ENCODE measurements around the gene TNRC18. TPM values are rescaled to one million over a fixed set of nuclear protein-coding genes. Genes with fewer than 3 reads are reported as not detected.

The TNRC18 gene
- total and polyA plus RNA-seq, 4 donors, result 42.5 to 130 (median 80.2) TPM

DNA sequence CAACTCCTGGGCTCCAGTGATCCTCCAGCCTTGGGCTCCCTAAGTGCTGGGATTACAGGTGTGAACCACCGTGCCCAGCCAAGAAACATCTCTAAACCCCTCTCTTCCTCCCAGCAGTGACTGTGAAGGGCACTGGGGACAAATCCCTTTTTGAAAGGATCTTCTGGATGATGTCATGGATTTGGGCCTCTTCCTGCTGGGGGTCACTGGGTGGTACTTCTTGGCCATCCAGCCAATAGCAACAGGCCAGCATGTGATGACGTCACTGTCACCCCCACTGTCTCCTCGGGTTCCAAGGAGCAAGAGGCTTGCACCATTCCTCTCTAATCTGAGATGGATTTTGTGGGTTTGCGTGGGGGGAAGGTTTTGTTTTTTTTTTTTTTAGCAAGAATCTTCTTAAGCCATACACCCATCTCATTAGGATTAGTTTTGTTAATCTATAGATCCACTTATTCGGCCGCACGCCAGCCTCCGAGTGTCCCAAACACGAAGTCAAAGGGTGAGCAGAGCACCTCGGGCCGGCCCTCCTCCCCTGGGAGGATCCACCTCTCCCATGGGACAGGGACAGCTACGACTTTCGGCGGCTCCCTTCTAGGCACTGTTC lies 29.4 kb upstream of the TNRC18 start:
- Histone ChIP-seq H3K36me3 (ENCODE audit: control insufficient read depth, insufficient read depth, low read length) (peaks cover 3% of the 10 kb centered on the region), H3K27me3 (ENCODE audit: control insufficient read depth, insufficient read depth, low read length) (no peaks in the 10 kb centered on the region), H3K27ac (ENCODE audit: low read depth, low read length) (no peak overlapping the region), H3K4me1 (ENCODE audit: control insufficient read depth, insufficient read depth, low read length) (peaks cover 36% of the 10 kb centered on the region), H3K4me3 (ENCODE audit: low read depth, low read length) (no peak overlapping the region), H3K9me3 (ENCODE audit: control insufficient read depth, insufficient read depth, low read length) (no peaks in the 10 kb centered on the region)
- peak in 2 of 6 donors; percentile 50 to 70 for DNase-seq (ENCODE audit: low read depth in 4 of 6, low spot score in 6 of 6)
- 53% methylated on average over 3 of the region's 14 CpGs for WGBS (ENCODE audit: insufficient coverage)

DNA sequence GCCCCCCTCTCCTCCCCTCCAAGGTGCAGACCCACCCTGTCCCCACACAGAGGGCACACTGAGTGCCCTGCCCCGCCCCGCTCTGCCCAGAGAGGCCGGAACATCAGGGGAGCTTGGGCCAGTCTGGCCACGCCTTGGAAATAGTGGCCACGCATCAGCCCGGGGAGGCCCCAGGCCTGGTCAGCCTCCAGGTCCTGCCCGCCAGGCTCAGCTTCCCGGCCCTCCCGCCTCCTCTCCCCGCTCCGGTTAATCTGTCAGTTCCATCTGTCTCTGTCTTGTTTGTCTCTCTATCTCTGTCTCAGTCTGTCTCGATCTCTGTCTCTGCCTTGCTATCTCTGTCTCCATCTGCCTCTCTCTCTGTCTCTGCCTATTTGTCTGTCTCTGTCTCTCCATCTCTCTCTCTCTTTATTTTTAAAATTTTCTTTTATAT lies 28.9 kb upstream of the TNRC18 start:
- Histone ChIP-seq H3K27ac (ENCODE audit: low read depth, low read length) (no peak overlapping the region), H3K9me3 (ENCODE audit: control insufficient read depth, insufficient read depth, low read length) (no peaks in the 10 kb centered on the region), H3K4me1 (ENCODE audit: control insufficient read depth, insufficient read depth, low read length) (peaks cover 33% of the 10 kb centered on the region), H3K4me3 (ENCODE audit: low read depth, low read length) (no peak overlapping the region), H3K27me3 (ENCODE audit: control insufficient read depth, insufficient read depth, low read length) (no peaks in the 10 kb centered on the region), H3K36me3 (ENCODE audit: control insufficient read depth, insufficient read depth, low read length) (peaks cover 6% of the 10 kb centered on the region)
- no peak for DNase-seq (ENCODE audit: low read depth in 4 of 6, low spot score in 6 of 6)
- WGBS (ENCODE audit: insufficient coverage), result 92% methylated on average over 12 of the region's 12 CpGs

DNA sequence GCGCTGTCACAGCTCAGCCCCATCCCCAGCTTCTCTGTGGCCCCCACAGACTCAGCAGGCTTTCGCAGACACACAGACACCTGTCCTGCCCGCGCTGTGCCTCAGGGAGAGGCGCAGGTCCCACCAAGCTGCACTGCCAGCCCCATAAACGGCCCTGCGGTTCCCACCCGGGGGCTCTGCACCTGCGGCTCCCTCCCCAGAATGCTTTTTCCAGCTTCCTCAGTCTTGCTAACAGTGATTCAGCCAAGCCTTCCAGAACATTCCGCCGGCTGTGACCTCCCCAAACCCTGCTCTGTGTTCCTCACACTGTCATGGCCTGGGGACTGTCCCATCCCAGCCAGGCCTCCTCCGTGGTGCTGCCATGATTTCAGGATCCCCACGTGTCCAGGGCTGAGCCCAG lies 27.8 kb upstream of the TNRC18 start:
- no peaks in the 10 kb centered on the region for H3K27me3 ChIP-seq (ENCODE audit: control insufficient read depth, insufficient read depth, low read length)
- no peak overlapping the region for H3K27ac ChIP-seq (ENCODE audit: low read depth, low read length)
- H3K36me3 ChIP-seq (ENCODE audit: control insufficient read depth, insufficient read depth, low read length), result peaks cover 6% of the 10 kb centered on the region
- H3K9me3 ChIP-seq (ENCODE audit: control insufficient read depth, insufficient read depth, low read length), result no peaks in the 10 kb centered on the region
- 78% methylated on average over 13 of the region's 13 CpGs for WGBS (ENCODE audit: insufficient coverage)
- H3K4me3 ChIP-seq (ENCODE audit: low read depth, low read length), result no peak overlapping the region
- DNase-seq (ENCODE audit: low read depth in 4 of 6, low spot score in 6 of 6), result no peak
- H3K4me1 ChIP-seq (ENCODE audit: control insufficient read depth, insufficient read depth, low read length), result peaks cover 34% of the 10 kb centered on the region

DNA sequence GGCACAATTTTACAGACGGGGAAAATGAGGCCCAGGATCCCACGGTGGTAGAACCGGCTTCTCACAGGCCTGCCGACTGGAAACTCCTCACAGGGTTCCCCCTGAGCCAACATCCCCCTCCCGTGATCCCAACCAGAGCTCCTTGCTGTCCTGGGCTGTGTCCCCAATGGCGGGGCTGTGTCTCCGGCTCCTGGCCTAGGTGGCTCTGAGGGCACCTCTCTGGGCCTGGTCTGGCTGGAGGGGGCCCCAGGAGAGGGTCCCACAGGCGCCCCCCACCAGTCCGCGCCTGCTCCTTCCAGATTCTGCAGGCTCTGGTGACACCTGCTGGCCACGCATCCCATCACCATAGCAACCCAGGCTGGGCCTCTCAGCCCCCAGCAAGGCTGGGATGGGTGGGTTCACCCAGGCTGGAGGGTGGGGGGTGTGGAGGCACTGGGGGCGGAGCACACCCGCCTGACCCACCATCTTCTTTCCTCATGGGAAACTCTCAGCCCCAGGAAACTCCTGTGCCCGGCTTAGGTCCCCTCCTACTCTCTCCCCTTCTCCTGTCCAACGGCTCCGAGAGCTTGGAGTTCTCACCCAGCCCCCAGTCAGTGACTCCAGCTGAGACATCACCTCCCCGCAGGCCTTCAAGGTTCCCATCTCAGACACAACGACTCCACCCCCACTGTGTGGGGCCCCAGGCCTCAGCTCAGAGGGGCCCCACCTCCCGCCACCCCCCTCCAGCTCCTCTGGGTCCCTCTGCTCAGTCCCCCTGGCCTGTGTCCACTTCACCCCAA lies 27.1 kb upstream of the TNRC18 start:
- peaks cover 39% of the 10 kb centered on the region for H3K4me1 ChIP-seq (ENCODE audit: control insufficient read depth, insufficient read depth, low read length)
- 10% methylated on average over 15 of the region's 19 CpGs for WGBS (ENCODE audit: insufficient coverage)
- H3K36me3 ChIP-seq (ENCODE audit: control insufficient read depth, insufficient read depth, low read length), result peaks cover 6% of the 10 kb centered on the region
- peak in 4 of 6 donors; percentile 55 to 92 (median 75) for DNase-seq (ENCODE audit: low read depth in 4 of 6, low spot score in 6 of 6)
- no peaks in the 10 kb centered on the region for H3K9me3 ChIP-seq (ENCODE audit: control insufficient read depth, insufficient read depth, low read length)
- no peaks in the 10 kb centered on the region for H3K27me3 ChIP-seq (ENCODE audit: control insufficient read depth, insufficient read depth, low read length)
- no peak overlapping the region for H3K4me3 ChIP-seq (ENCODE audit: low read depth, low read length)
- no peak overlapping the region for H3K27ac ChIP-seq (ENCODE audit: low read depth, low read length)

DNA sequence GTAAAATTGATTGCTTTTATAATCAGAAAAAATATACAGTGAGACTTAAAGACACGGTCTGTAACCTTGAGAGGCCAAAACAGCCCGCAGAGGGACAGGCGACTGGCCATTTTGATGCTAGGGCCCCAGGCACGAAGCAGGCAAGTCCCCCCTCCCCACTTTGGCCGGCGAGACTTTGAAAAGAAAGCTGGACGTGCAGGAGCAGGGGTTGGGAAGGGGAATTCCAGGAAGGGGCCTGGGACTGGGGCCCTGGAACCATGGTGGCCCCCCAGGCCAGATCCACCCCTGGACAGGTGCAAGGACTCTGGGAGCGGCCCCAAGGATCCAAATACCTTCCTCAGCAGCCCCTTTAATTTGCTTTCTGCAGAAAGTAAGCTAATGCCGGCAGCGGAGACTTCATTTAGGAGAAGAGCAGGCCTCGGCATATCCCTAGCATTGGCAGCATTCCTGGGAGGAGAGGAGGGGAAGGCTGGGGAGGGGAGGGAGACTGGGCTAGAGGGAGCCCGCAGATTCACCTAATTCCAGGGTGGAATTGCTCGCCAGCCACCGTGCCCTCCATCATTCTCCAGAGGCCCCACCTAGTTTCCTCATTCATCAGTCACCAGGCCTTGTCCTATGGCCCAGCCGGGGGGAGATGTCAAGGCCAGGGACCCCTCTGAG lies 24.9 kb upstream of the TNRC18 start:
- Histone ChIP-seq H3K27ac (ENCODE audit: low read depth, low read length) (no peak overlapping the region), H3K4me3 (ENCODE audit: low read depth, low read length) (no peak overlapping the region), H3K36me3 (ENCODE audit: control insufficient read depth, insufficient read depth, low read length) (peaks cover 11% of the 10 kb centered on the region), H3K9me3 (ENCODE audit: control insufficient read depth, insufficient read depth, low read length) (no peaks in the 10 kb centered on the region), H3K4me1 (ENCODE audit: control insufficient read depth, insufficient read depth, low read length) (peaks cover 39% of the 10 kb centered on the region), H3K27me3 (ENCODE audit: control insufficient read depth, insufficient read depth, low read length) (no peaks in the 10 kb centered on the region)
- WGBS (ENCODE audit: insufficient coverage), result 29% methylated on average over 7 of the region's 15 CpGs
- peak in 3 of 6 donors; percentile 15 to 82 (median 63) for DNase-seq (ENCODE audit: low read depth in 4 of 6, low spot score in 6 of 6)

DNA sequence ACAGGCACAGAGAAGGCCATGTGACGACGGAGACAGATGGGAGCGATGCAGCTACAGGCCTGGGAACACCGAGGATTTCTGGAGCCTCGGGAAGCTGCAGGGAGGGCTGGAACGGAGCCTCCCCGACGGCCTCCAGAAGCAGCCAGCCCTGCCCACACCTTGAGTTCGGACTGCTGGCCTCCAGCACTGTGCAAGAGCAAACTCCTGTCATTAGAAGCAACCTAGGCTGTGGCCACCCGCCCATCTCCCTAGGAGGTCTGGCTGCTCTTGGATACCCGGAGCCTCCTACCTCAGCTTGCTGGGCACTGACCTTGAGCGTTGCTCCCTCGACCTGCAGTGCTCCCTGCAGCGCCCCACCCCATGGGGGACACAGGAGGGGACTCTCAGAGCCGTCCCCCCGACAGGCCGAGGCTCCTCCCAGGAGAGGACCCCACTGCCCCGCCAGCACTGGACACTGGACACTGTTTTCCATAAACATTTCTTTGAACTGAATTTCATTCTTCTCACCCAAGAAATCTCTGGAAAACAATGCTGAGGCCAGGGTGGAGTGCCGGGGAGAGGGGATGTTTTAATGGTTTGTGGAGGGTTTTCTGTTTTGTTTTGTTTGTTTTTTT lies 22.5 kb upstream of the TNRC18 start:
- DNase-seq (ENCODE audit: low read depth in 4 of 6, low spot score in 6 of 6), result peak in 1 of 6 donors; percentile 62
- no peaks in the 10 kb centered on the region for H3K9me3 ChIP-seq (ENCODE audit: control insufficient read depth, insufficient read depth, low read length)
- H3K4me3 ChIP-seq (ENCODE audit: low read depth, low read length), result no peak overlapping the region

DNA sequence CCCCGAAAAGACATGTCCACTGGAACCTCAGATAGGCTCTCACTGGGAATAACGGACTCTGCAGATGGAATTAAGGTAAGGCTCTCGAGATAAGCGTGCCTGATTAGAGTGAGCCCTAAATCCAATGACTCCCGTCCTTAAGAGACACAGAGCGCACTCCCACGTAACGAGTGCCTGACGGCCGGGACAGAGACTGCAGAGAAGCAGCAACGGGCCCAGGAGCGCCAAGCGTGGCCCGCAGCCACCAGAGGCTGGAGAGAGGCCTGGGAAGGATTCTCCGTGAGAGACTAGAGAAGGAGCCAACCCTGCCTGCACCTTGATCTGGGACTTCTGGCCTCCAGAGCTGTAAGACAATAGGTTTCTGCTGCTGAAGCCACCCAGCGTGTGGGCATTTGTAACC lies 20.0 kb upstream of the TNRC18 start:
- Histone ChIP-seq H3K4me1 (ENCODE audit: control insufficient read depth, insufficient read depth, low read length) (peaks cover 33% of the 10 kb centered on the region), H3K36me3 (ENCODE audit: control insufficient read depth, insufficient read depth, low read length) (peaks cover 31% of the 10 kb centered on the region), H3K4me3 (ENCODE audit: low read depth, low read length) (no peak overlapping the region), H3K27ac (ENCODE audit: low read depth, low read length) (no peak overlapping the region), H3K27me3 (ENCODE audit: control insufficient read depth, insufficient read depth, low read length) (no peaks in the 10 kb centered on the region), H3K9me3 (ENCODE audit: control insufficient read depth, insufficient read depth, low read length) (no peaks in the 10 kb centered on the region)
- WGBS (ENCODE audit: insufficient coverage), result 75% methylated on average over 12 of the region's 16 CpGs
- no peak for DNase-seq (ENCODE audit: low read depth in 4 of 6, low spot score in 6 of 6)

More for the DNA sequence above, 22.5 kb upstream of the TNRC18 start:
- Histone ChIP-seq H3K27ac (ENCODE audit: low read depth, low read length) (no peak overlapping the region), H3K36me3 (ENCODE audit: control insufficient read depth, insufficient read depth, low read length) (peaks cover 24% of the 10 kb centered on the region), H3K4me1 (ENCODE audit: control insufficient read depth, insufficient read depth, low read length) (peaks cover 45% of the 10 kb centered on the region), H3K27me3 (ENCODE audit: control insufficient read depth, insufficient read depth, low read length) (no peaks in the 10 kb centered on the region)
- WGBS (ENCODE audit: insufficient coverage), result 49% methylated on average over 17 of the region's 19 CpGs

DNA sequence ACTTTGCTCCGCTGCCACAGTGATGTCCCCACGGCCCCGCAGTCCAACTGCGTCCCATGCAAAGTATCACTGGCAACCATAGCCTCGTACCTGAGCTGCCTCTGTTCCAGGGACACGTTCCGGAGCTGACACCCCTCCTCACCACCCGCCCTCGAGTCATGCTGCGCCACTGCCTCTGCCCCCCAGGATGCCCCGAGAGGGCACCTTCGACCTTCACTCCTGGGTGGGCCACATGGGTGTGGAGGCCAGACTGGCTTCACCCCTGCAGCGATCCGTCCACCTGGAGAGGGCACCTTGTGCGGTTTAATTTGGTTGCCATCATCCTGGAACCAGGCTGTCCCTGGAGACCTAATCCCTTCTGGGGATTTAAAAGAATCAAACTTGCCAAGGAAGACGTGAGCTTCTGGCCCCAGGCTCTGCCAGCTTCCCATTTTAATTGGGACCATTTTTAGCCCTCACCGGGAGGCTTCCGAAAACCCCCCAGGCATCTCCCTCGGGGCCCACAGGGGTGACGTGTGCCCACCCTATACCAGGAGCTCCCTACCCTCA lies 19.2 kb upstream of the TNRC18 start:
- Histone ChIP-seq H3K4me1 (ENCODE audit: control insufficient read depth, insufficient read depth, low read length) (peaks cover 27% of the 10 kb centered on the region), H3K4me3 (ENCODE audit: low read depth, low read length) (no peak overlapping the region), H3K36me3 (ENCODE audit: control insufficient read depth, insufficient read depth, low read length) (peaks cover 31% of the 10 kb centered on the region), H3K9me3 (ENCODE audit: control insufficient read depth, insufficient read depth, low read length) (no peaks in the 10 kb centered on the region), H3K27ac (ENCODE audit: low read depth, low read length) (no peak overlapping the region), H3K27me3 (ENCODE audit: control insufficient read depth, insufficient read depth, low read length) (no peaks in the 10 kb centered on the region)
- WGBS (ENCODE audit: insufficient coverage), result 88% methylated on average over 17 of the region's 20 CpGs
- DNase-seq (ENCODE audit: low read depth in 4 of 6, low spot score in 6 of 6), result no peak

DNA sequence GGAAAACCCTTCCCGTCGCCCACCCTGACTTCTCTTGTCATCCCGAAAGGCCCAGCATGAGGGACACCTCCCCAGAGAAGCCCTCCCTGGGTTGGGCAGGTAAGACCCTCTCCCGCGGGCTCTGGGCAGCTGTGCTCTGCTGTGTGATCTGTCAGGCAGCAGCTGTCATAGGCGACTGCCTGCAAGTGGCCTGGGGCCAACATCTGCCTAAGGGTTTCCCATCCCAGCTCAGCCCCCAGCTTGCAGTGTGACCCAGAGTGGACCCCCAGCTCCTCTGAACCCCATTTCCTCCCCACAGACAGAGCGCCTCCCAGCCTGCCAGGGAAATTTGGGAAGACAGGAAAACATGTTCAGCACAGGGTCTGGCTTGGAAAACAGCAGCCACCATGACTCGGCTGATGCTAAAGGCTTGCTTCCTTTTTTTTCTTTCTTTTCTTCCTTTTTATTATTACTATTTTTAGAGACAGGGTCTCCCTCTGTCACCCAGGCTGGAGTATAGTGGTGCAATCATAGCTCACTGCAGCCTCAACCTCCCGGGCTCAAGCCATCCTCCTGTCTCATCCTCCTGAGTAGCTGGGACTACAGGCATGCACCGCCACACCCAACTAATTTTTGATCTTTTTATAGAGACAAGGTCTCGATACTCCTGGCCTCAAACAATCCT lies 18.3 kb upstream of the TNRC18 start:
- no peak overlapping the region for H3K4me3 ChIP-seq (ENCODE audit: low read depth, low read length)
- no peak for DNase-seq (ENCODE audit: low read depth in 4 of 6, low spot score in 6 of 6)
- no peak overlapping the region for H3K27ac ChIP-seq (ENCODE audit: low read depth, low read length)

More for the DNA sequence above, 18.3 kb upstream of the TNRC18 start:
- peaks cover 3% of the 10 kb centered on the region for H3K9me3 ChIP-seq (ENCODE audit: control insufficient read depth, insufficient read depth, low read length)
- peaks cover 29% of the 10 kb centered on the region for H3K36me3 ChIP-seq (ENCODE audit: control insufficient read depth, insufficient read depth, low read length)
- 70% methylated on average over 8 of the region's 11 CpGs for WGBS (ENCODE audit: insufficient coverage)
- peaks cover 29% of the 10 kb centered on the region for H3K4me1 ChIP-seq (ENCODE audit: control insufficient read depth, insufficient read depth, low read length)
- H3K27me3 ChIP-seq (ENCODE audit: control insufficient read depth, insufficient read depth, low read length), result no peaks in the 10 kb centered on the region
